HG02943 (cell line): ENCODE measurements around the gene TUT4.

Experiments used
- ATAC-seq: cut with Tn5 transposase; IDR thresholded peaks from one replicate; pipeline ENCODE4 v1.9.1; 2021; ENCODE audit warnings: mild to moderate bottlenecking, low read depth, moderate library complexity; ENCODE audit not compliant: unreplicated experiment

TUT4 gene

GRCh38 chr1:52534928-52535764, 17.7 kb downstream of the TUT4 start:
- no peak for ATAC-seq

GRCh38 chr1:52533713-52534112, 19.2 kb downstream of the TUT4 start:
- no peak for ATAC-seq

- no peak for ATAC-seq
Observed at GRCh38 chr1:52532731-52533327, 20.1 kb downstream of the TUT4 start.

GRCh38 chr1:52532247-52532646, 20.6 kb downstream of the TUT4 start:
- no peak for ATAC-seq

- ATAC-seq = no peak
Observed at GRCh38 chr1:52531249-52531872, 21.5 kb downstream of the TUT4 start.

- no peak for ATAC-seq
Observed at GRCh38 chr1:52530563-52531144, 22.2 kb downstream of the TUT4 start.

- ATAC-seq = no peak
Observed at GRCh38 chr1:52523376-52523775, 29.5 kb downstream of the TUT4 start.

GRCh38 chr1:52520148-52520547, 32.7 kb downstream of the TUT4 start:
- no peak for ATAC-seq

- ATAC-seq = no peak
Observed at GRCh38 chr1:52518962-52519361, 33.9 kb downstream of the TUT4 start.

GRCh38 chr1:52511851-52512615, 40.9 kb downstream of the TUT4 start:
- ATAC-seq = no peak

- ATAC-seq = no peak
Observed at GRCh38 chr1:52511439-52511838, 41.5 kb downstream of the TUT4 start.

GRCh38 chr1:52506920-52507546, 45.9 kb downstream of the TUT4 start:
- ATAC-seq = no peak

GRCh38 chr1:52506349-52506748, 46.5 kb downstream of the TUT4 start:
- ATAC-seq = no peak

GRCh38 chr1:52504720-52505119, 48.2 kb downstream of the TUT4 start:
- no peak for ATAC-seq

- ATAC-seq = no peak
Observed at GRCh38 chr1:52503706-52504105, 49.2 kb downstream of the TUT4 start.

GRCh38 chr1:52502789-52503188, 50.1 kb downstream of the TUT4 start:
- no peak for ATAC-seq

GRCh38 chr1:52487632-52488031, 65.3 kb downstream of the TUT4 start:
- no peak for ATAC-seq

GRCh38 chr1:52482326-52483004, 70.4 kb downstream of the TUT4 start:
- no peak for ATAC-seq

- no peak for ATAC-seq
Observed at GRCh38 chr1:52479076-52479475, 73.8 kb downstream of the TUT4 start.

- no peak for ATAC-seq
Observed at GRCh38 chr1:52477876-52478275, 75.0 kb downstream of the TUT4 start.
